ENCODE measurements around the gene TPPP3.

- TF ChIP-seq, protein P1, sequence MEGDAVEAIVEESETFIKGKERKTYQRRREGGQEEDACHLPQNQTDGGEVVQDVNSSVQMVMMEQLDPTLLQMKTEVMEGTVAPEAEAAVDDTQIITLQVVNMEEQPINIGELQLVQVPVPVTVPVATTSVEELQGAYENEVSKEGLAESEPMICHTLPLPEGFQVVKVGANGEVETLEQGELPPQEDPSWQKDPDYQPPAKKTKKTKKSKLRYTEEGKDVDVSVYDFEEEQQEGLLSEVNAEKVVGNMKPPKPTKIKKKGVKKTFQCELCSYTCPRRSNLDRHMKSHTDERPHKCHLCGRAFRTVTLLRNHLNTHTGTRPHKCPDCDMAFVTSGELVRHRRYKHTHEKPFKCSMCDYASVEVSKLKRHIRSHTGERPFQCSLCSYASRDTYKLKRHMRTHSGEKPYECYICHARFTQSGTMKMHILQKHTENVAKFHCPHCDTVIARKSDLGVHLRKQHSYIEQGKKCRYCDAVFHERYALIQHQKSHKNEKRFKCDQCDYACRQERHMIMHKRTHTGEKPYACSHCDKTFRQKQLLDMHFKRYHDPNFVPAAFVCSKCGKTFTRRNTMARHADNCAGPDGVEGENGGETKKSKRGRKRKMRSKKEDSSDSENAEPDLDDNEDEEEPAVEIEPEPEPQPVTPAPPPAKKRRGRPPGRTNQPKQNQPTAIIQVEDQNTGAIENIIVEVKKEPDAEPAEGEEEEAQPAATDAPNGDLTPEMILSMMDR (conservative IDR thresholded peaks at IDR 0.05), result no peak
- no peak for TF ChIP-seq EZH2 (IDR thresholded peaks at IDR 0.05; ENCODE audit: low read depth)
These were observed 22.6 kb downstream of the TPPP3 start for GRCh38 chr16:67370661-67371060.

All from PC-9 (cell line).